Measurements from ENCODE around the gene GATAD2A.
"Not testable (repeated sequence)": the region's sequence is repeated elsewhere in the genome, so short reads cannot be mapped to it uniquely, and the experiment has no call there.

The GATAD2A gene

DNA sequence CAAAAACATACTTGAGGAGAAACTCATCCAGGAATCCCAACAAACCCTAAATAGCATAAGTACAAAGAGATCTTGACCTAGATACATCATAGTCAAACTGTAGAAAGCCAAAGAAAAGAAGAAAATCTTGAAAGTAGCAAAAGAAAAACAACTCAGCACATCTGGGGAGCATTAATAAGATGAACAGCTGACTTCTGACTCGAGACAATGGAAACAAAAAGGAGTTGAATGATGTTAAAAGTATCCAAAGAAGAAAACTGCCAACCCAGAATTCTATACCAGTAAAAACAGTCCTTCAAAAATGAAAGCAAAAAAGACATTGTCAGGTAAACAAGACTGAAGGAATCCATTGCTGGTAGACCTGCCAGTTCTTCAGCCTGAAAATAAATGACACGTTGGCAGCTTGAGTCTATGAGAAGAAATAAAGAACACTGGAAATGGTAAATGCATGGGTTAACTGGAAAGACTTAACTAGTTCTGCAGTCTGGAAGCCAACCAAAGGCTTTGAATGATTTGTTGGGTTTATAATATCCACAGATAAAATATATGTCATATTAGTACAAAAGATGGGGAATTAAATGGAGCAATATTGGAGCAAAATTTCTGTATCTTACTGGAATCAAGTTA is 63.1 kb downstream of the GATAD2A start:
- no peak for DNase-seq

DNA sequence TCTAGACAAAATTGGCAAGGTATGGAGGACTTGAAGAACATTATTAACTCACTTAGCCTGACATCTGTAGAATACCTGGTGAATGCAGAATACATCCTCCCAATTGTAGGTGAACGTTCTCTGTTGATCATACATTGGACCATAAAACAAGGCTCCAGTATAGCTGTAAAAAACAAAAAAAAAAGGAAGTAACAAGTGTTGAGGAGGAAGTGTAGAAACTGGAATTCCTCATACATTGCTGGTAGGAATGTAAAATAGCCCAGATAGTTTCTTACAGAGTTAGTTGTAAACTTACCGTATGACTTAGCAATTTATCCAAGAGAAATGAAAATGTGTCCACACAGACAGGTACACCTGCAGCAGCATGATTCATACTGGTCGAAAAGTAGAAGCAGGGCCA is 65.1 kb downstream of the GATAD2A start:
- no peak for DNase-seq

DNA sequence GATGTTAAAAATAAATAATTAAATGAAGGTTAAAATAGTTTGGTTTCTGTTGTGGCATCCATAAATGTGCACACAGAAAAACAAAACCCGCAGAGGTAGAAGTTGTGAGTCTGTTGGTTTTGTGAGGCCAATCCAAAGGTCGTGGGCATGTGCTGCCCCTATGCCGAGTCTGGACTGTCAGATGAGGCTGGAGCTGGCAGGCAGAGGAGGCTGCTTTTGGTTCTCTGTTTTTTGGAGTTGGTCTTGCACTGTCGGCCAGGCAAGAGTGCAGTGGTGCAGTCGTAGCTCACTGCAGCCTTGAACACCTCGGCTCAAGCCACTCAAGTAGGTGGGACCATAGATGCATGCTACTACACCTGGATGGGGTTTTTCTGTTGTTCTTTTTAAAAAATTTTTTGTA is 66.2 kb downstream of the GATAD2A start:
- DNase-seq: no peak

DNA sequence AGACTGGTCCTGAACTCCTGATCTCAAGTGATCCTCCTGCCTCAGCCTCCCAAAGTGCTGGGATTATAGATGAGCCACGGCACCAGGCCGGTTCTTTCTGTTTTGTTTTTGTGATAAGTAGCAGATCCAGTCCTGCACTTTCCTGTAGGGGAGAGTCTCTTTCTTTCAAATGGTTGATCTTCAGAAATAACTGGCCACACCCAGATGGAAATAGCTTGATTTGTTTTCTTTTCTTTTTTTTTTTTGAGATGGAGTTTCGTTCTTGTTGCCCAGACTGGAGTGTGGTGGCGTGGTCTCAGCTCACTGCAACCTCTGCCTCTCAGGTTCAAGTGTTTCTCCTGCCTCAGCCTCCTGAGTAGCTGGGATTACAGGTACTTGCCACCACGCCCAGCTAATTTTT is 66.6 kb downstream of the GATAD2A start:
- not testable (repeated sequence) for DNase-seq

DNA sequence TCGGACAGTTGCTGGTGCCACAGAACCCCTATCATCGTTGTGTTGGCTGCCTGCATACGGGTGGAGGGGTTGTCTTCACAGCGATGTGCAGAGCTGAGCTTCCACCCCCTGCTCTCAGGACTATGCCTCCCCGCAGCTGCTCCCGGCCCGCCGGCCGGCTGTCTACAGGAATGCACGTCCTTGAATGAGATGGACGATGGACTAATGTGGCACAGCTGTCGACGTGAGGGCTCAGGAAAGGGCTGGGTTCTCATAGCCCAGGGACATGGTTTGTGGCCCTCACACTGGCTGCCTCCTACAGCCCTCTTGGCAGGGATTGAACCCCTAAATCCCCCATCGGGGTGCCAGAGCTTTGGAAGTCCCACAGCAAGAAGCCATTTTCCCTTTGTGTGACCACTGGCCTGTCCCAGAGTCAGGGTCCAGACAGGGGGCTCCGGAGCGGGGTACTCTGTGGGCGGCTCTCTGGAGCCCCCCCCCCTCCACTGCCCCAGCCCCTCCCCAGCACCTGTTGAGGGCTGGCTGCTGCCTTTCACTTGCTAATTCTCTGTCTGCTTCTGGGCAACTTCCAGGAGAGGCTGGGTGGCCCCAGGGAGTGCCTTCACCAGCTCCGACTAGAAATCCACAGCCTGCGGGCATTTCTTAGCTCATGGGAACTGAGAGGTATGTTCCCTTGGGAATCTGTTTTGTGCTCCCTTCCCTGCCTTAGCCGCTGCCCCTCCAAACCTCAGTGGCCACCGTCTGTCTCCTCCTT is 69.7 kb downstream of the GATAD2A start:
- DNase-seq: no peak

DNA sequence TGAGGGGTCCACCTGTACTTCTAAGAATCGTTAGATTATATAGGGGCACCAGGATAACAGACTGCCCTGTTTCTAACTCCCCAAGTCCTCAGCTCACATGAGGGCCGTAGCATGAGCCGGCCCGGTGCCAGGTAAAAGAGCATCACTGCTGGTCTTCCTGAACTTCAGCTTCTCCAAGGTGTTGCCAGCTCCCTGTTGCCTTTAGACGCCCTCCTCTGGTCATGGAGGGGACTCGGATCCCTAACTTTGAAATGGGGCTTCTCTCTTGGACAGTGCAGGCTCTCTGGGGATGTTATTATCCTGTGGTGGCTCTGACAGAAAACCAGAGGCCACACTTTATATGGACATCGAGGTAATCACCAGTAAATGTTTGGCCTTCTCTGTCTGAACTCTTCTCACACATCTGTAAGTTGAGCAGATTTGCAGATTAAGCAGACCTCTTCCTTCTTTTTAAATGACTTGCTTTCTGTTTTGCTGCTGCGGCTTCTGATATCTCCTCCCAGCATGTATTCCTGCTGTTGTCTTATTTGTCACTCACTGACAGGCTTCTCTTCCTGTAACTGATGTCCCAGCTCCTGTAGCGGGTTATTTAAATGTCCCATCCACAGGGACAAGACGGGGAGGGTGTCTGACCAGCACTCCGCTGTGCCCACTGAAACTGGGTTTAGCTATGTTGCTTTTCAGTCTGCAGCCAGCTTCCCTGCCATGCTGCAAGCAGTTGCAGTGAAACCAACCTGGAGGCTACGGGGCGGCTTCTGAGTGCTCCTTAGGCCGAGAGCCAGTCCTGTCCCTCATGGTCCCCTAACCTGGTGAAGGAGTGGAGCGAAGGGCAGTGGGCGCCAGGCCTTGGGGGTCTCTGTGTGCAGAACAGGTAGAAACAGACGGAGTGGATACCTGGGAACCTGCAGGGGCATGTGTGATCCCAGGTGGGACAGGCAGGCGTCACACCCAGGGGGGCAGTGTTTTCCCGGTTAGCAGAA is 70.7 kb downstream of the GATAD2A start:
- no peak for DNase-seq

DNA sequence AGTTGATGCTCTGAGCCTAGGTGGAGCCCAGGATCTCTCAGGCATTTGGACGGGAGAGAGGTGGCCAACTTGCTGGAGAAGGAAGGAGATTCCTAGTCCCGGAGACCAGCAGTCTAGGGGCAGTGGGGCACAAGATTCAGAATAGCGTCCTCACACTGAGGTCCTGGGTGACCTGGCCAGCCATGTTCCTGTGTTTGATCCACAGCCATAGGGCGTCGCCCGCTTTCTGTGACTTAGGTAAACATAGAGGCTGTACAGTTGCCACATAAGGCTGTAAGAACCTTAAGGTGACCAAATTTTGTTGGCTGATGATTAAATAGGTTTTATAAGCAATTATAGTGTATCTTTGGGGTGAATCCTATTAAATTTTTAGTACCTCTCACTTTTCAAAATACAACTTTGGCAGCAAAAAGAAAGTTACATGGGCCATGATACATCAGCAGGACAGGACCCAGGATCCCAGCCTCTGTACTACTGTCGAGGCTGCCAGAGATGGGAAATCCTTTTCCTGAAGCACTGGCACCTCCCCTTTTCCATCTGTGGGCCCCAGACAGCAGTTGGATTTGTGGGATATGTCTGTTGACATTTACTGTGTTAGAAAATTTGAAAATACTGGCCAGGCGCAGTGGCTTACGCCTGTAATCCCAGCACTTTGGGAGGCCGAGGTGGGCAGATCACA is 72.4 kb downstream of the GATAD2A start:
- DNase-seq: no peak

DNA sequence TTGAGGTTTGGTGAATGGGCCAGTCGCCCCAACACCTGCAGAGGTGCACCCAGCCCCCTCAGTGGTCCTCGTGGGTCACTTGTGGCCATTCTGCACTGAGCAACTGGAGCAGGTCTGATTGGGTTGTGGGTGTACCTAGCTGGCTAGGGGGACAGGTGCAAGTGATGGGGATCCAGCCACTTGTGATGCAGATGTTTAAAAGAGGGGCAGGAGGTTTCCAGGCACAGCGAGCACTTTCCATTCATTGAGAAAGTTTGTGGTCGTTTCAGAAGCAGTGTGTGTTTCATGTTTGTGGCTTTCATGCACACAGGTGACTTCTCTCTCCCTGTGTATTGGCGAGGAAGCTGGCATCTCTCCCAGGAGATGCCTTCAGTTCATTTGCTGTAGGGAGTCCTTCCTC is 75.2 kb downstream of the GATAD2A start:
- DNase-seq: no peak

DNA sequence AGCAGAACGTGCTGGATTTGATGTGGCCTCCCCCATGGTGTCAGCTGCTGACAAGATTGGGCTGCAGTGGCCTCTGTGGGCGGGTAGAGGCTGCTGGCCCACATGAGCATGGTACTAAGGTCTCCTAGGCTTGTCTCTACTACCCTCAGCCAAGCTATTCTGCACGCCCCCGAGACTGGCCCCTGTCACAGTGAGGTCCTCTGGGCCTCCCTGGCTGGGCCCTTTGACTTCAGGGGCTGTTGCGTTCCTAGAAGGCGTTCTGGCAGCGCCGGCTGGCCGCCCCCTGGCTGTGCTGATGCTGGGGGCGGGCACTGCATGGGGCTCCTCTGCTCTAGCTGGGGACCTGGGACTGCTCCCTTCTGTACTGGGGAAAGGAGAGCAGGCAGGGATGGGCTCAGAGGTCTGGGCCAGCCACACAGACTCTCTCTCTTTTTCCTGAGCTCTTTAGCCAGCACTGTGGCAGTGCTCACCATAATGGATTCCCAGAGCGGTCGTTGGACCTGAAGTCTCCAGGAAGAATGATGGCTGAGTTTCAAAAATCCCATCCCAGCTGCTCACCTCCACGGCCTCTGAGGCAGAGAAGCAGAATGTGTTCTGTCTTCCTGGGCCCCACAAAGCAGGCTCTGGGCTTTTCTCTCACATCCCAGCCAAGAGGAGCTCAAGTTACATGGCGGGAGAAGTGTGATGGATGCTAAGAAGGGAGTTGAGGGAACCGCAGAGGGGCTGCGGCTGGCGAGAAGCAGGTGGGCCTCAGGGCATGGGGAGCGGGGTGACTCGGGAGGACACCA is 77.5 kb downstream of the GATAD2A start:
- no peak for DNase-seq

DNA sequence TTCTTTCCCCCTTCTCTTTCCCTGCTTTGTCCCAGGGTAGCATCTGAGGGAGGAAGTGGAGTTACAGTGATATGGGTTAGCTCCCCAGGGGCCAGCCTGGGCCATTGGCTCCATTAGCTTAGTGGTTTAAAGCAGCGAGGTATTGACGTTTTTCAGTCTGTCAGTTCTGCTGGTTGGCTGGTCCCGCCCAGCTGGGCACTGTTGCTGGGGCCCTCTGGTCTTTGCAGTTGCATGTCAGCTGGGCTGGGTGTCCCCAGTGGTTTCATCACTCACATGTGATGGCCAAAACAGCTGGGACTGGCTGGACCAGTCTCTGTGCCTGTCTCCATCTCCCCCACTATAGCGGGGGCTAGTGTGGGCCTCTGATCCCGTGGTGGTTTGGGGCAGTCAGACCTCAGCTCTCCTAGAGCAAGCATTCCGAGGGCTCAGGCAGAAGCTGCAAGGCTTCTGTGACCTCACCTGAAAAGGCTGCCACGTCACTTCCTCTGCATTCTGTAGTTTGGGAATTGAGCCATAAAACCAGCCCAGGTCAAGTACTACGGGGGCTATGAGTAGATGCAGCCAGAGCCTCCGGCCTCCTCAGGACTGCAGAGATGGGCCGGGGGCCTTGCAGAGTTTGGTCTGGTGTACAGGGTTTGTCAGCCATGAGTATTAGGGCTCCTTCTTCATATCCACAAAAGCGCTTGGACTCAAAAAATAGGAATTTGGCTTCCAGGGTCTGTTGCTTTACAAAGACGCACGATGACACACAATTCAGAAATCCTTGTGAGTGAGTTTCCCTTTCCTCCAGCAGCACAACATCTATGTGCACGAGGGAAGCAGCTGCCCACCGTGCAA is 79.9 kb downstream of the GATAD2A start:
- no peak for DNase-seq

DNA sequence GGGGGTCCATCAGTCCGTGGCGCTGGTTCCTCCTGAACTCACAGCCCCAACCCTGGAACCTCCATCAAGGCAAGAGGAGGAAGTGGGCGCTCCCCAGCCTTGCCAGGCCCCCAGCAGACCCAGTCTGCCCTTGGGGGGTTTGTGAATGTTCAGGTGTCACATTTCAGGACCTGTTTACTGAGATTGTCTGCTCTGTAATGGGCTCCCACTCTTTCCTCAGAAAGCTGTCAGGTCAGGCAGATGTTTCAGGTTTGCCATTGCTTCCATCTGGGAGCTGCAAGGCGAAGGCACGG is 80.5 kb downstream of the GATAD2A start:
- DNase-seq: no peak

DNA sequence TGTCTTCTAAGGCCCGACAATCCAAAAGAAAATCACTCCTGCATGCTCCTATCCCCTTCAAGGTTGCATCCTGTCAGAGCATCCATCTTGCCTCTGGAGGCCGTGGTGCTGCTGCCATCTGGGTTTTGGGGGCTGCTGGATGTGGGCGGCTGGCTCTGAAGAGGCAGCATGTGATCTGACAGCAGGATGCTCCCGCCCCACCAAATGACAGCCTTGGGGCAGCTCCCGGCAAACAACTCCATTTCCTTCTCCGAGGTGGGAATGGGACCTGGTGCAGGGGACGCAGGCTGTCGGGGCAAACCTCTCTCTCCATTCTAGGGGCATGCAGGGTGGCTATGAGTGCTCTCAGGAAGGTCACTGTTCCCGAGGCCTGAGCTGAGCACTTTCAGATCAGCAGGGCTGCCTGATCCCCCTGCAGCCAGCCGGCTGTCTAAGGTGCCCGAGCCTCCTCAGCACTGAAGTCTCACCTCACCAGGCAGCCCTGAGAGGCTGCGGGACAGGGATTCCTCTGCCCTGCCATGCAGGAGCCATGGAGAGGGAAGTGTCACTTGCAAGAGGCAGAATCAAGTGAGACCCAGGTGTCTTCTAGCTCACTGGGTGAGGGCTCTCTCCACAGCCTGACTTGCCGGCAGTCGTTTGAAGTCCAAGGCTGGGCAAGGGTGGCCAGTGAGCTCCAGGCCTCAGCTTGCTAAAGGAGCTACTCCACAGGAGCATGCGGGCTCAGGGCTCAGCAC is 81.0 kb downstream of the GATAD2A start:
- DNase-seq: no peak

DNA sequence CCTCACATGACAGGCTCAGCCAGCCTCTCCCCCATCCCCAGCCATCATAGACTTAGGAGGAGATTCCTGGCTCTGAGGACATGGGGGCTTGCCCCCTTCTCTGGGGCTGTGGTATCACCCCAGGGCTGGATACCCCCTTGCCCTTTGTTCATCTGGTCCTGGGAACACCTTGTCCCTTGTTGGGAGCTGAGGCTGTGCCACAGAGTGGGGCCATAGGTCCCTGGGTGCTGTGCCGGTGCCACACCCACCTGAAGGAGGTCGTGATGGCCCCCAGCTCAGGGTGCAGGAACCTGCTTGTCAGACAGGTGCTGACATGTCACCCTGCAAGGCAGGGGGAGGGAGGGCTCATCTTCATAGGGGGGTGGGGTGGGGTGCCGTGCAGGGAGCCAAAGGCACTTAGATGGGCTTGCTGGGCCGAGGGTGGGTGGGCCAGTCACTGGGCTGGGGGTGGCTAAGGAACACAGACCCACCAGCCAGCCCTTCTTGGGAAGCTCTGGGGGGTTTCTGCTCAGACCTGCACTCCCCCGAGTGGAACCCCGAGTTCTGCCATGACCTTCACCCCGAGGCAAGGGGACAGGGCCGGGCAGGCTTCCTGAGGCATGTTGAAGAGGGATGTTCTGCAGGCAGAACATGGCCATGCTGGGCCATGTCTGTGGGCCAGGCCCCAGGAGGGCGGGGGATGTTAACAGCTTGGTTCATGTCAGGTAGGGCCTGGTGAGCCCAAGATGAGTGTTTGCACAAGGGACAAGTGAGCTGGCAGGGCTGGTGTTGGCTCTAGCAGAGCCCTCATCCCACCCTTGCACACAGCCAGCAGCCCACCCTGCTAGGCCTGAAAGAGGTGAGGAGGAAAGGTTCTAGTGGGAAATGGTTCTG is 81.8 kb downstream of the GATAD2A start:
- peak in 1 of 2 experiments; percentile 15 for DNase-seq

DNA sequence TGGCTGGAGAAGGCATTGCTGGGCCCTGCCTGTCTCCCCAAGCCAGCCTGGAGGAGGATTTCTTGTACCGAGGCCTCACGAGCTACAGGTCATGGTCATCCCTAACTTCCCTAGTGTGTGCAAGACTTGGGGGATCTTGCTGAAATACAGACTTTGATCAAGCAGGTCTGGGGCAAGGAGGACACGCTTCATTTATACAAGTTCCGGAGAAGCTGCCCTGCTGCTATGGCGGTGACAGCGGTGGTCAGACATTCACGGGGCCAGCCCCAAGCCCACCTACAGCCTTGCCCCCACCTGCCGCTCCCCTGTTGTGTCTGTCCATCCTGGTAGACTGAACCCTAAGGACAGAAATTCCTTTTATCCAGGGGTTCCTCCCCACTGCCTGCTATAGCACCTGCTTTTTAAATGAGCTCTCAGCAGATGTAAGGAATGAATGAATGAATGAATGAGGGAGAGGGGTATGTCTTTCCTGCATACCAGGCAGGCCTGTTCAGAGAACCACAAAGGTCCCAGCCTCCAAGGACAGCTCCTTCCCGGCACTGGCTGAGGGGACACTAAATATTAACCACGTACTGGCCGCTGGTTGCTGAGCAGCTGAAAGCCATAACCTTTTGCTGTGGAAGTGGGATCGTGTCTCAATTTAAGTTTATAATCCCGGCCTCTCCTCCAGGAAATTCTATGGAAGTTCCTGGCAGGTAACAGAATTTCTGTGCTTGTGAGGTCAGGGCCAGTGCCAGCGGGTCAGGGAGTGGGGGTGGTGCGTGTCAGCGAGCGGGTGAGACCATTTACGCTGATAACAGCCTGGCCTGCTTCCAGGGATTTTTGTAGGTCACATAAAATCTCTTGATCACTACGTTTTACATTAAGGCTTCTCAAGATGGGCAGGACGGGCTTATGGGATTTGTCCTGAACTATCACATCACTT is 82.7 kb downstream of the GATAD2A start:
- no peak for DNase-seq

DNA sequence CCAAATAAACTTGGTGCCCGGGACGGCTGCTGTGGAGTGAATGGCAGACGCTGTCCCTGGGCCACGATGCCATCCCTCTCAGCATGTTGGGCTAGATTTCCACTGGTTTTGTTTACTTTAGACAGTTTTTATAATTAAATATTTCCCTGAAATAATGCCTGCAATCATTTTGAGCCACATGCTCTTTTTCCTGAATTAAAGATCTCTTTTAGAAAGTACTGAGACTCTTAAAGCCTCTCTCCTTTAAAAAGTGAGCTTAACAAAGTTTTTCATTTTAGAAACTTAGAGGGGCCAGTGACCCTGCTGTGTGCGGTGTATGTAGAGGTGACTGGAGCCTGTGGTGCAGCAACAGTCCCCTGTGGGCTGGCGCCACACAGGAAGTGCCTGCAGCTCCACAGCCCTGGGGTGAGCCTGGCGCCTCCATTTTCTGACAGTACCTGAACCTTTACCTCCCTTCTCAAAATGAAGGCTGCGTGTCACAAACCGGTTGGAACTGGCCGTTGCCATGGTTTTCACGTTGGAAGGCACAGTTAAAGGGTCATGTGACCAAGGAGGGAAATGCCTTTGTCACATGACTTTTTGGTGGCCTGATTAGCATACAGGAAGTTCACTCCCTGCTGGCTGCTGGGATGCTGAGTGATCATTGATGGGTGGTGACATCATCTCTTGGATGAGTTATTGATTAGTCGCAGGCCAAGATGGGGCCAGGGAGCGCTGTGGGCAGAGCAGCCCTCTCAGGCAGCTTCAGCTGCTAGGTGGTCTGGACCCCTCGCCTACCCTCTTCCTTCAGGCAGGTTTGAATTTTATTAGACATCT is 83.6 kb downstream of the GATAD2A start:
- DNase-seq: peak; percentile 96

DNA sequence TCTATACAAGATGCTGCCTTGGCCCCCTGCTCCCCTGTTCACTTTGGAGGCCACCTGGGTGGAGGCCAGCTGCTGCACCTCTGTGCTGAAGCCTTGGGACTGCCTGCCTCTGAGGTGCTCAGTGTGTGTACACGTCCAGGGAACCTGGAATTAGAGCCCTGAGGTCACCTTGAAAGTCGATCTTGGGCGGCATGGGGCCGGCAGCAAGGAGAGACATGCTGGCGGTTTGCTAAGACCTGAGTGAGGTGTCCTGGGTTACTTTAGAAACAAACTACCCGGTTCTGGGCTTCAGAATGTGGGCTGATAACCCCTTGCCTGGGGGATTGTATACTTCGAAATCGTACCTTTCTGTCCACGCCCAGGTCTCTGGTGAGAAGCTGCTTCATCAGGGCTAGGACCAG is 84.3 kb downstream of the GATAD2A start:
- DNase-seq: no peak

DNA sequence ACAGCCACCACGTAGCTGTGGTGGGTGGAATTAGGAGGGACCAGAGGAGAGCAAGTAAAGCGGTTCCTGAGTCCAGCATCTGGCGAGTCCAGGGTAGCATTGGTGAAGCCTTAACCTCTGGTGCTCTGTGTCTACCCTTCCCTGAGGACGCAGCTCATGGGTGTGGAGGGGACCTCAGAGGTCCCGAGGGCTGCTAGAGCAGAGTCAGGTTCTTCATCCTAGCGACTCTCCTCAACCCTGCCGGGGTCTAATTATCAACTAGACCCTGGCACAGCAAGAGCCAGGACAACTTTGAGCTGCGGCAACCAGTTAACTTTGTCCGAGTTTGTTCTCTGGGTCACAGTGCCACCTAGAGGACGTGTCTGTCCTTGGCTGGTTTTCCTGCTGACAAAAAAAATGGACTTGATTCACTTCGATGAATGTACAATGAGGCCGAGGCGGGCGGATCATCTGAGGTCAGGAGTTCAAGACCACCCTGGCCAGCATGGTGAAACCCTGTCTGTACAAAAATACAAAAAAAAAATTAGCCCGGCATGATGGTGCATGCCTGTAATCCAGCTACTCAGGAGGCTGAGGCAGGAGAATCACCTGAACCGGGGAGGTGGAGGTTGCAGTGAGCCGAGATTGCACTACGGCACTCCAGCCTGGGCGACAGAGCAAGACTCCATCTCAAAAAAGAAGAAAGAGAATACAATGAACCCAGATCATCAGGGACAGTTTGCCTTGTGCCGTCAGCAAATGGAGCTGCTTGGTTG is 84.9 kb downstream of the GATAD2A start:
- DNase-seq: peak; percentile 63 to 75
